ENCODE data around the gene MAP4. TPM values are rescaled to one million over a fixed set of nuclear protein-coding genes. Genes with fewer than 3 reads are reported as not detected.
A peak's percentile ranks its signal among the peaks of the same experiment; 100 is the strongest.

The MAP4 gene
- total RNA-seq, 1 experiment from 2014 or later, result 137 TPM

GRCh38 chr3:48038971-48039481 lies 22.8 kb upstream of the MAP4 start:
- Histone ChIP-seq H3K4me3 (ENCODE audit: low read depth, low read length) (no peak overlapping the region), H3K36me3 (ENCODE audit: control insufficient read depth, insufficient read depth, low read length) (no peaks in the 10 kb centered on the region), H3K9me3 (no peaks in the 10 kb centered on the region), H3K27me3 (replicated peaks; ENCODE audit: control insufficient read depth, insufficient read depth, low read length) (no peaks in the 10 kb centered on the region), H3K4me1 (peaks cover 27% of the 10 kb centered on the region)
- DNase-seq, result no peak
- no peak for TF ChIP-seq CTCF (IDR thresholded peaks at IDR 0.05; ENCODE audit: insufficient read depth in 1 of 2, low read depth in 1 of 2, low read length in 1 of 2, severe bottlenecking in 1 of 2, unreplicated experiment in 1 of 2)
- Mint-ChIP-seq H3K4me3 (ENCODE audit: unreplicated experiment) (no peak overlapping the region), H3K9me3 (ENCODE audit: unreplicated experiment) (no peaks in the 10 kb centered on the region), H3K27me3 (ENCODE audit: insufficient read depth, unreplicated experiment) (no peaks in the 10 kb centered on the region), H3K36me3 (ENCODE audit: insufficient read depth, unreplicated experiment) (peaks cover 20% of the 10 kb centered on the region), H3K27ac (ENCODE audit: unreplicated experiment) (peak overlapping the region; percentile 76), H3K4me1 (ENCODE audit: low read depth, unreplicated experiment) (peaks cover 10% of the 10 kb centered on the region)
- ChIA-PET POLR2A (interaction anchor here (0.5 to 1.5 kb wide), 2 partner anchors 50 to 447 kb away, joined by 4 to 20 read pairs; no protein-coding TSS in a partner anchor), CTCF (no interaction called here)
- BruUV-seq (replicated peaks), result no TSS peak
- intact Hi-C loops (cut with micrococcal nuclease; ENCODE audit: unreplicated experiment), result loop anchor here (5.0 kb wide), 1 partner anchor 48 kb away; no protein-coding TSS in a partner anchor

- no TSS peak for BruUV-seq (replicated peaks)
- Histone ChIP-seq H3K4me3 (ENCODE audit: low read depth, low read length) (no peak overlapping the region), H3K27me3 (replicated peaks; ENCODE audit: control insufficient read depth, insufficient read depth, low read length) (no peaks in the 10 kb centered on the region), H3K9me3 (no peaks in the 10 kb centered on the region; the same call in 1 of the 2 replicates), H3K36me3 (ENCODE audit: control insufficient read depth, insufficient read depth, low read length) (no peaks in the 10 kb centered on the region), H3K4me1 (peaks cover 14% of the 10 kb centered on the region)
- Mint-ChIP-seq H3K4me1 (ENCODE audit: low read depth, unreplicated experiment) (peaks cover 10% of the 10 kb centered on the region), H3K36me3 (ENCODE audit: insufficient read depth, unreplicated experiment) (peaks cover 45% of the 10 kb centered on the region), H3K27me3 (ENCODE audit: insufficient read depth, unreplicated experiment) (no peaks in the 10 kb centered on the region), H3K27ac (ENCODE audit: unreplicated experiment) (peak overlapping the region; percentile 21), H3K9me3 (ENCODE audit: unreplicated experiment) (no peaks in the 10 kb centered on the region), H3K4me3 (ENCODE audit: unreplicated experiment) (no peak overlapping the region)
- TF ChIP-seq CTCF (IDR thresholded peaks at IDR 0.05; ENCODE audit: insufficient read depth in 1 of 2, low read depth in 1 of 2, low read length in 1 of 2, severe bottlenecking in 1 of 2, unreplicated experiment in 1 of 2), result no peak
- DNase-seq, result no peak
- ChIA-PET CTCF (no interaction called here), POLR2A (interaction anchor here (0.5 to 0.7 kb wide), 2 partner anchors 15 to 142 kb away, joined by 3 read pairs; no protein-coding TSS in a partner anchor)
- intact Hi-C loops (cut with micrococcal nuclease; ENCODE audit: unreplicated experiment), result no loop called here
Measured at GRCh38 chr3:48034000-48034516, 17.8 kb upstream of the MAP4 start.

GRCh38 chr3:48030188-48030587 lies 14.0 kb upstream of the MAP4 start:
- no peak for TF ChIP-seq CTCF (IDR thresholded peaks at IDR 0.05; ENCODE audit: insufficient read depth in 1 of 2, low read depth in 1 of 2, low read length in 1 of 2, severe bottlenecking in 1 of 2, unreplicated experiment in 1 of 2)
- ChIA-PET CTCF (no interaction called here), POLR2A (no interaction called here)
- Histone ChIP-seq H3K9me3 (no peaks in the 10 kb centered on the region; the same call in 1 of the 2 replicates), H3K36me3 (ENCODE audit: control insufficient read depth, insufficient read depth, low read length) (no peaks in the 10 kb centered on the region), H3K4me1 (peaks cover 11% of the 10 kb centered on the region; the same call in 1 of the 2 replicates), H3K27me3 (replicated peaks; ENCODE audit: control insufficient read depth, insufficient read depth, low read length) (no peaks in the 10 kb centered on the region), H3K4me3 (ENCODE audit: low read depth, low read length) (no peak overlapping the region)
- H3K4me3 Mint-ChIP-seq (ENCODE audit: unreplicated experiment), result no peak overlapping the region
- peaks cover 38% of the 10 kb centered on the region for H3K36me3 Mint-ChIP-seq (ENCODE audit: insufficient read depth, unreplicated experiment)
- H3K4me1 Mint-ChIP-seq (ENCODE audit: low read depth, unreplicated experiment), result peaks cover 13% of the 10 kb centered on the region
- no peaks in the 10 kb centered on the region for H3K9me3 Mint-ChIP-seq (ENCODE audit: unreplicated experiment)
- DNase-seq, result no peak
- no peak overlapping the region for H3K27ac Mint-ChIP-seq (ENCODE audit: unreplicated experiment)
- H3K27me3 Mint-ChIP-seq (ENCODE audit: insufficient read depth, unreplicated experiment), result no peaks in the 10 kb centered on the region
- intact Hi-C loops (cut with micrococcal nuclease; ENCODE audit: unreplicated experiment), result no loop called here
- no TSS peak for BruUV-seq (replicated peaks)

Data from Caco-2 (cell line).